Fibroblast of the aortic adventitia (primary cell): ENCODE results near the gene SFSWAP. TPM values are rescaled to one million over a fixed set of nuclear protein-coding genes. Genes with fewer than 3 reads are reported as not detected.
A peak's percentile ranks its signal among the peaks of the same experiment; 100 is the strongest.

ENCODE experiments used
- DNase-seq: peaks from one replicate; pipeline ENCODE4 v3.0.0-alpha.2; 2010; ENCODE audit warnings: low read depth
- H3K4me3 ChIP-seq: 2 replicates; pipeline ENCODE4 v1.5.1; 2011; ENCODE audit warnings: low read depth, mild to moderate bottlenecking, control low read depth, low read length, moderate library complexity
- total RNA-seq: library from RNA; depleted of rRNA; stranded (reverse); fragments of >200 nt; gene quantifications from 2 replicates; pipeline ENCODE4 v1.2.3, GENCODE V29; 2012; ENCODE audit warnings: low replicate concordance
- TF ChIP-seq, protein P1 (sequence below): IDR thresholded peaks from 2 replicates; pipeline ENCODE4 v1.5.1; 2011; ENCODE audit warnings: mild to moderate bottlenecking, low read length, control low read depth, inconsistent platforms; ENCODE audit not compliant: insufficient read depth

Gene SFSWAP
- total RNA-seq, 1 donor = 27.0 TPM

DNA sequence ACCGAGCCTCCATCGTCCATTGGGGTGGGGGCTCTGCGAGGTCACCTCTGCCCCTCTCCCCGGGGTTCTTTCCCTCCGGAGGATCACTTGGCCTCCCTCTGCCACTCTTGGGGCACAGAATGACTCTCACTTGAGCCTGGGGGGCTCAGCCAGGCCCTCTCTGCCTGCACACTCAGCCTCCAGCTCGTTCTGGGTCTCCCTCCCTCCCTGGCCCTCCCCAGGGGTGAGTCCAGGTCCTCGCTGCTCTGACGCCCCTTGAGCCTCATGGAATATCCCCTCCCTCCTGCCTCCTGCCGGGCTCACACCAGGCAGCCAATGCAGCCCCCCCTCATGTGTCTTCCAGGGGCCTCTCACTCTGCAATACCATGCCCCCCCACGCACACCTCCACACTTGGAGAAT is 17.7 kb upstream of the SFSWAP start:
- DNase-seq = no peak
- TF ChIP-seq, protein P1, sequence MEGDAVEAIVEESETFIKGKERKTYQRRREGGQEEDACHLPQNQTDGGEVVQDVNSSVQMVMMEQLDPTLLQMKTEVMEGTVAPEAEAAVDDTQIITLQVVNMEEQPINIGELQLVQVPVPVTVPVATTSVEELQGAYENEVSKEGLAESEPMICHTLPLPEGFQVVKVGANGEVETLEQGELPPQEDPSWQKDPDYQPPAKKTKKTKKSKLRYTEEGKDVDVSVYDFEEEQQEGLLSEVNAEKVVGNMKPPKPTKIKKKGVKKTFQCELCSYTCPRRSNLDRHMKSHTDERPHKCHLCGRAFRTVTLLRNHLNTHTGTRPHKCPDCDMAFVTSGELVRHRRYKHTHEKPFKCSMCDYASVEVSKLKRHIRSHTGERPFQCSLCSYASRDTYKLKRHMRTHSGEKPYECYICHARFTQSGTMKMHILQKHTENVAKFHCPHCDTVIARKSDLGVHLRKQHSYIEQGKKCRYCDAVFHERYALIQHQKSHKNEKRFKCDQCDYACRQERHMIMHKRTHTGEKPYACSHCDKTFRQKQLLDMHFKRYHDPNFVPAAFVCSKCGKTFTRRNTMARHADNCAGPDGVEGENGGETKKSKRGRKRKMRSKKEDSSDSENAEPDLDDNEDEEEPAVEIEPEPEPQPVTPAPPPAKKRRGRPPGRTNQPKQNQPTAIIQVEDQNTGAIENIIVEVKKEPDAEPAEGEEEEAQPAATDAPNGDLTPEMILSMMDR = no peak
- no peak overlapping the region for H3K4me3 ChIP-seq

DNA sequence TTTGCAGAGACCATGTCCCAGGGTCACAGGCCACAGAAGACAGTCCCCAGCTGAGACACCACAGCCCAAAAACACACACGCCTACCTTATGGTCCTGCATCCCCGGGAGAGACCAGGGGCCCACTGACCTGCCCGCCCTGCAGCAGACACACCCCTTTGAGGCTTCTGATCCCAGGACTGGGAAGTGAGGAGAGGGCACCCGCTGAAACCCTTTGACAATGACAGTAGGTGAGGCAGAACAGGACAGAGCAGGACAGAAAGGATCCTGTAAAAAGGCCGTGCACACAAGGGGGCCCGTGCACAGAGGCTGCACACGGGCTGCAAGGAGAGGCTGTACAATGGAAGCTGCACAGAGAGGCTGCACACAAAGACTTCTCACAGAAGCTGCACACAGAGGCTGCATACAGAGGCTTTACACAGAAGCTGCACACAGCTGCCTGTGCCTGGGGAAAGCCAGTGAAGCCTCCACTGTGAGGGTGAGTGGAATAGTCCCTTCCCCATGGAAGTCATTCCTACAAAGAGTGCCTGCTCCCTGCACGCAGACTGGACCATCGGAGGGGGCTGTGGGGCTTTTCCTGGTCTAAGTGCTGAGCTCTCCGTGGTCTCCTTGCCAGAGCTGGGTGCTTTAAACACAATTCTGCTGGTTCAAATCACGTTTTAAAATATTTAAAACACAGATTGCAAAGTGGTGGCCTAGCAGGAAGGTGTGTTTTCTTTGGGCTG is 16.6 kb upstream of the SFSWAP start:
- DNase-seq = no peak
- no peak overlapping the region for H3K4me3 ChIP-seq
- TF ChIP-seq, protein P1 = no peak

- TF ChIP-seq, protein P1 = no peak
Measured at GRCh38 chr12:131695968-131696367, 14.9 kb upstream of the SFSWAP start.

GRCh38 chr12:131698286-131698685 is 12.6 kb upstream of the SFSWAP start:
- no peak for DNase-seq
- TF ChIP-seq, protein P1 = no peak
- no peak overlapping the region for H3K4me3 ChIP-seq

More at GRCh38 chr12:131695968-131696367, 14.9 kb upstream of the SFSWAP start:
- no peak overlapping the region for H3K4me3 ChIP-seq
- no peak for DNase-seq

DNA sequence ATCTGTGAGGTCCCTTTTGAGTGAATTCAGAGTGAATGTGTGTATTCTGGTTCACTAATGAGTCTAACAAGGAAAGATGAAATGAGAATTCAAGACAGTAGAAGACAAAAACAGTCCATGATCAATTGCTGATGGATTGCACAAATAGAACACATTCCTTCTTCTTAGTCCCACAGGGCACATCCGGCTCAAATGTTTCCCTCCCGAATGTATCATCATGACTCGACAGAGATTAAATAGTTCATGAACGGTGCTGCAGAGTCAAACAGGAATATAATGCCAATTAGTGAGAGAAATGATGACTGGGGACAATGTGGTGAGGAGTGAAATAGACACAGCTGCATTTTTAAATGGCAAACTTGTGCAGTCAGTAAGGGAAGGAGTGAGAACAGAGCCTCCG is 11.5 kb upstream of the SFSWAP start:
- TF ChIP-seq, protein P1 = no peak
- H3K4me3 ChIP-seq = no peak overlapping the region
- peak; percentile 17 for DNase-seq

- TF ChIP-seq, protein P1 = no peak
- no peak for DNase-seq
- no peak overlapping the region for H3K4me3 ChIP-seq
Measured at GRCh38 chr12:131700271-131700670, 10.6 kb upstream of the SFSWAP start.
